HL-60/S4 treated with phorbol 12-myristate 13-acetate at 8.2 ng/mL for 4 days and 3 days (cell line): ENCODE measurements around the gene SMG6.
"Not testable (repeated sequence)": the region's sequence is repeated elsewhere in the genome, so short reads cannot be mapped to it uniquely, and the experiment has no call there.

Source experiments
- in situ Hi-C: fragments of 300-500 bp; cut with MboI; formaldehyde crosslinking; loops from 2 replicates; pipeline ENCODE4 v1.15.0; 2022; ENCODE audit warnings: low sequenced_read_pairs

The SMG6 gene

GRCh38 chr17:2018716-2019510 lies 284.7 kb downstream of the SMG6 start:
- in situ Hi-C loops: no loop called here

- in situ Hi-C loops: no loop called here
These were observed 286.2 kb downstream of the SMG6 start for GRCh38 chr17:2017274-2017941.

GRCh38 chr17:2016494-2016893 lies 287.1 kb downstream of the SMG6 start:
- in situ Hi-C loops: no loop called here

GRCh38 chr17:2015314-2015713 lies 288.3 kb downstream of the SMG6 start:
- in situ Hi-C loops: no loop called here

GRCh38 chr17:2013994-2014317 lies 289.6 kb downstream of the SMG6 start:
- in situ Hi-C loops: no loop called here

GRCh38 chr17:2013220-2013993 lies 290.2 kb downstream of the SMG6 start:
- in situ Hi-C loops: not testable (repeated sequence)

- in situ Hi-C loops: no loop called here
These were observed 291.1 kb downstream of the SMG6 start for GRCh38 chr17:2012499-2012898.

- in situ Hi-C loops: no loop called here
These were observed 291.9 kb downstream of the SMG6 start for GRCh38 chr17:2011411-2012371.
